Hepatocyte (in vitro differentiated cells): ENCODE results near the gene OR2S2. TPM values are rescaled to one million over a fixed set of nuclear protein-coding genes. Genes with fewer than 3 reads are reported as not detected.

Experiments
- DNase-seq: peaks from one replicate; pipeline ENCODE4 v3.0.0-alpha.2; 2016; ENCODE audit warnings: low spot score
- H2AFZ ChIP-seq: fragments of 200-600 bp; sonication (generic); 2 replicates; pipeline ENCODE4 v1.6.0; 2016; ENCODE audit warnings: antibody characterized with exemption, mild to moderate bottlenecking
- H3K27ac ChIP-seq: fragments of 200-600 bp; sonication (generic); 2 replicates; pipeline ENCODE4 v1.5.1; 2016; ENCODE audit warnings: mild to moderate bottlenecking
- H3K27me3 ChIP-seq: fragments of 200-600 bp; sonication (generic); 2 replicates; pipeline ENCODE4 v1.6.1; 2016
- H3K36me3 ChIP-seq: fragments of 200-600 bp; sonication (generic); replicated peaks from 2 replicates; pipeline ENCODE4 v1.5.1; 2016; ENCODE audit warnings: low read depth; ENCODE audit not compliant: insufficient read depth
- H3K4me1 ChIP-seq: fragments of 200-600 bp; sonication (generic); 2 replicates; pipeline ENCODE4 v1.5.1; 2016; ENCODE audit warnings: mild to moderate bottlenecking, moderate library complexity; ENCODE audit not compliant: insufficient read depth
- H3K4me2 ChIP-seq: fragments of 200-600 bp; sonication (generic); 2 replicates; pipeline ENCODE4 v1.6.0; 2016
- H3K4me3 ChIP-seq: fragments of 200-600 bp; sonication (generic); 2 replicates; pipeline ENCODE4 v1.5.1; 2016; ENCODE audit warnings: mild to moderate bottlenecking
- H3K79me2 ChIP-seq: fragments of 200-600 bp; sonication (generic); 2 replicates; pipeline ENCODE4 v1.6.0; 2017; ENCODE audit warnings: mild to moderate bottlenecking
- H3K9me2 ChIP-seq: fragments of 200-600 bp; sonication (generic); replicated peaks from 2 replicates; pipeline ENCODE4 v1.6.0; 2017; ENCODE audit warnings: mild to moderate bottlenecking; ENCODE audit not compliant: insufficient read depth
- H3K9me3 ChIP-seq: fragments of 200-600 bp; sonication (generic); 2 replicates; pipeline ENCODE4 v1.5.1; 2016; ENCODE audit warnings: low read depth, mild to moderate bottlenecking
- H4K20me1 ChIP-seq: fragments of 200-600 bp; sonication (generic); 2 replicates; pipeline ENCODE4 v1.6.0; 2016; ENCODE audit warnings: mild to moderate bottlenecking; ENCODE audit not compliant: insufficient read depth, poor library complexity, severe bottlenecking
- CTCF ChIP-seq: fragments of 200-600 bp; sonication (generic); IDR thresholded peaks from 2 replicates; pipeline ENCODE4 v1.5.1; 2016; ENCODE audit warnings: antibody characterized with exemption, mild to moderate bottlenecking; ENCODE audit not compliant: poor library complexity
- EZH2 ChIP-seq: fragments of 200-600 bp; sonication (generic); IDR thresholded peaks from 2 replicates; pipeline ENCODE4 v1.6.1; 2016; ENCODE audit warnings: antibody characterized with exemption, mild to moderate bottlenecking, borderline replicate concordance
- EZH2phosphoT487 ChIP-seq: fragments of 200-600 bp; sonication (generic); IDR thresholded peaks from one replicate; pipeline ENCODE4 v1.6.1; 2018; ENCODE audit warnings: antibody characterized with exemption, mild to moderate bottlenecking, low read depth, moderate library complexity; ENCODE audit not compliant: unreplicated experiment, severe bottlenecking
- WGBS: methylation state at CpG from one replicate; pipeline ENCODE4 v1.1.6; 2016; ENCODE audit warnings: low lambda C conversion rate; ENCODE audit errors: missing lambda C conversion rate; 5-methylcytosine and 5-hydroxymethylcytosine counted together
- polyA plus RNA-seq: library from polyadenylated mRNA; unstranded; fragments of >200 nt; fragmentation: Nextera tagmentation; extraction: Ambion mirVana; gene quantifications from 2 replicates; pipeline ENCODE4 v1.2.1, GENCODE V29; 2016
- total RNA-seq: library from RNA; depleted of rRNA; stranded (reverse); fragments of >200 nt; gene quantifications from 2 replicates; pipeline ENCODE4 v1.2.3, GENCODE V29; 2014

Gene OR2S2
- total and polyA plus RNA-seq, 2 experiments from 2014 or later = 0.27 TPM; not detected in 1

GRCh38 chr9:35907711-35908503 lies 50.0 kb downstream of the OR2S2 start:
- H3K27me3 ChIP-seq = no peaks in the 10 kb centered on the region
- no peaks in the 10 kb centered on the region for H3K79me2 ChIP-seq
- peaks cover 49% of the 10 kb centered on the region for H3K4me1 ChIP-seq
- no peaks in the 10 kb centered on the region for H3K36me3 ChIP-seq
- no peak for TF ChIP-seq CTCF
- no peak for TF ChIP-seq EZH2phosphoT487
- no peak for TF ChIP-seq EZH2
- no peaks in the 10 kb centered on the region for H3K9me3 ChIP-seq
- peak overlapping the region; percentile 77 for H2AFZ ChIP-seq
- no peaks in the 10 kb centered on the region for H4K20me1 ChIP-seq
- H3K4me3 ChIP-seq = no peak overlapping the region
- peak overlapping the region; percentile 96 for H3K27ac ChIP-seq
- peak overlapping the region; percentile 55 for H3K4me2 ChIP-seq
- DNase-seq = peak; percentile 82
- 46% methylated on average over 12 of the region's 13 CpGs for WGBS
- H3K9me2 ChIP-seq = no peaks in the 10 kb centered on the region

Other genes with a start within 250 kb of the OR2S2 start
- 100 and 113 TPM in 2 replicates for gene TLN1, start 226.0 kb downstream of the OR2S2 start, total RNA-seq
- 70.5 and 73.4 TPM in 2 replicates for gene TLN1, start 226.0 kb downstream of the OR2S2 start, polyA plus RNA-seq
- gene CREB3, start 225.5 kb downstream of the OR2S2 start, total RNA-seq = 54.6 and 69.6 TPM in 2 replicates
- 79.8 and 79.9 TPM in 2 replicates for gene CREB3, start 225.5 kb downstream of the OR2S2 start, polyA plus RNA-seq
- 58.5 and 60.5 TPM in 2 replicates for gene GBA2, start 208.9 kb downstream of the OR2S2 start, total RNA-seq
- 77.5 and 80.2 TPM in 2 replicates for gene GBA2, start 208.9 kb downstream of the OR2S2 start, polyA plus RNA-seq
- 17.1 and 19.3 TPM in 2 replicates for gene RGP1, start 208.9 kb downstream of the OR2S2 start, total RNA-seq
- gene RGP1, start 208.9 kb downstream of the OR2S2 start, polyA plus RNA-seq = 11.2 and 11.4 TPM in 2 replicates
- gene MSMP, start 203.9 kb downstream of the OR2S2 start, total RNA-seq = not detected in 2 replicates
- not detected in 2 replicates for gene MSMP, start 203.9 kb downstream of the OR2S2 start, polyA plus RNA-seq
- gene NPR2, start 166.6 kb downstream of the OR2S2 start, total RNA-seq = 12.8 and 13.9 TPM in 2 replicates
- gene NPR2, start 166.6 kb downstream of the OR2S2 start, polyA plus RNA-seq = 12.2 and 14.4 TPM in 2 replicates
- gene SPAG8, start 145.9 kb downstream of the OR2S2 start, total RNA-seq = 0.10 and 1.4 TPM in 2 replicates
- 0.55 and 0.63 TPM in 2 replicates for gene SPAG8, start 145.9 kb downstream of the OR2S2 start, polyA plus RNA-seq
- gene HINT2, start 143.1 kb downstream of the OR2S2 start, total RNA-seq = 31.9 and 45.7 TPM in 2 replicates
- gene HINT2, start 143.1 kb downstream of the OR2S2 start, polyA plus RNA-seq = 81.4 and 87.3 TPM in 2 replicates
- not detected in 2 replicates for gene FAM221B, start 129.4 kb downstream of the OR2S2 start, total RNA-seq
- gene FAM221B, start 129.4 kb downstream of the OR2S2 start, polyA plus RNA-seq = 0.26 TPM in 1 of 2 replicates, not detected in the other
- 7.5 and 12.3 TPM in 2 replicates for gene TMEM8B, start 128.9 kb downstream of the OR2S2 start, total RNA-seq
- gene TMEM8B, start 128.9 kb downstream of the OR2S2 start, polyA plus RNA-seq = 13.4 and 14.6 TPM in 2 replicates
- not detected in 2 replicates for gene OR13J1, start 87.8 kb downstream of the OR2S2 start, total RNA-seq
- not detected in 2 replicates for gene OR13J1, start 87.8 kb downstream of the OR2S2 start, polyA plus RNA-seq
- 0.24 and 0.90 TPM in 2 replicates for gene HRCT1, start 52.0 kb downstream of the OR2S2 start, total RNA-seq
- 0.72 and 1.8 TPM in 2 replicates for gene HRCT1, start 52.0 kb downstream of the OR2S2 start, polyA plus RNA-seq
- not detected in 2 replicates for gene SPAAR, start 48.7 kb downstream of the OR2S2 start, total RNA-seq
- gene SPAAR, start 48.7 kb downstream of the OR2S2 start, polyA plus RNA-seq = 0.52 TPM in 1 of 2 replicates, not detected in the other
- gene RECK, start 78.8 kb upstream of the OR2S2 start, total RNA-seq = 11.2 and 15.3 TPM in 2 replicates
- 13.5 and 13.7 TPM in 2 replicates for gene RECK, start 78.8 kb upstream of the OR2S2 start, polyA plus RNA-seq
- gene GLIPR2, start 178.6 kb upstream of the OR2S2 start, total RNA-seq = 9.8 and 14.1 TPM in 2 replicates
- 12.6 and 20.1 TPM in 2 replicates for gene GLIPR2, start 178.6 kb upstream of the OR2S2 start, polyA plus RNA-seq
- not detected in 2 replicates for gene CCIN, start 211.2 kb upstream of the OR2S2 start, total RNA-seq
- gene CCIN, start 211.2 kb upstream of the OR2S2 start, polyA plus RNA-seq = 0.23 TPM in 1 of 2 replicates, not detected in the other
- gene CLTA, start 232.8 kb upstream of the OR2S2 start, total RNA-seq = 317 and 339 TPM in 2 replicates
- gene CLTA, start 232.8 kb upstream of the OR2S2 start, polyA plus RNA-seq = 283 and 313 TPM in 2 replicates